ENCODE results near the gene ATP6V1G2.

The ATP6V1G2 gene

GRCh38 chr6:31534521-31535040, 11.8 kb downstream of the ATP6V1G2 start:
- DNase-seq, result no peak
- H3K27me3 ChIP-seq, result no peaks in the 10 kb centered on the region
- no peak overlapping the region for H3K4me3 ChIP-seq (ENCODE audit: low read depth, low read length)
- H3K36me3 ChIP-seq, result peaks cover 95% of the 10 kb centered on the region
- no peak for TF ChIP-seq CTCF (IDR thresholded peaks at IDR 0.05; ENCODE audit: low read depth, low read length)
- H3K4me1 ChIP-seq, result no peaks in the 10 kb centered on the region
- no peaks in the 10 kb centered on the region for H3K9me3 ChIP-seq

- no peak for DNase-seq
- Histone ChIP-seq H3K27me3 (no peaks in the 10 kb centered on the region), H3K36me3 (peaks cover 92% of the 10 kb centered on the region), H3K4me3 (ENCODE audit: low read depth, low read length) (no peak overlapping the region), H3K9me3 (no peaks in the 10 kb centered on the region), H3K4me1 (no peaks in the 10 kb centered on the region)
- TF ChIP-seq CTCF (IDR thresholded peaks at IDR 0.05; ENCODE audit: low read depth, low read length), result no peak
Measured at GRCh38 chr6:31534011-31534410, 12.4 kb downstream of the ATP6V1G2 start.

- peaks cover 86% of the 10 kb centered on the region for H3K36me3 ChIP-seq
- H3K27me3 ChIP-seq, result no peaks in the 10 kb centered on the region
- no peak for TF ChIP-seq CTCF (IDR thresholded peaks at IDR 0.05; ENCODE audit: low read depth, low read length)
- no peak overlapping the region for H3K4me3 ChIP-seq (ENCODE audit: low read depth, low read length)
- H3K4me1 ChIP-seq, result no peaks in the 10 kb centered on the region
- no peaks in the 10 kb centered on the region for H3K9me3 ChIP-seq
- DNase-seq, result no peak
Measured at GRCh38 chr6:31533455-31533841, 13.0 kb downstream of the ATP6V1G2 start.

- no peaks in the 10 kb centered on the region for H3K27me3 ChIP-seq
- no peak for TF ChIP-seq CTCF (IDR thresholded peaks at IDR 0.05; ENCODE audit: low read depth, low read length)
- no peak for DNase-seq
- H3K4me3 ChIP-seq (ENCODE audit: low read depth, low read length), result no peak overlapping the region
- H3K36me3 ChIP-seq, result peaks cover 80% of the 10 kb centered on the region
- H3K9me3 ChIP-seq, result no peaks in the 10 kb centered on the region
- no peaks in the 10 kb centered on the region for H3K4me1 ChIP-seq
Measured at GRCh38 chr6:31532644-31533454, 13.6 kb downstream of the ATP6V1G2 start.

GRCh38 chr6:31531771-31532643, 14.4 kb downstream of the ATP6V1G2 start:
- Histone ChIP-seq H3K36me3 (peaks cover 72% of the 10 kb centered on the region), H3K4me3 (ENCODE audit: low read depth, low read length) (no peak overlapping the region), H3K27me3 (no peaks in the 10 kb centered on the region), H3K4me1 (no peaks in the 10 kb centered on the region), H3K9me3 (no peaks in the 10 kb centered on the region)
- TF ChIP-seq CTCF (IDR thresholded peaks at IDR 0.05; ENCODE audit: low read depth, low read length), result no peak
- DNase-seq, result no peak

All from BE2C (cell line).